ENCODE results near the gene QRFPR. TPM values are rescaled to one million over a fixed set of nuclear protein-coding genes. Genes with fewer than 3 reads are reported as not detected.

The QRFPR gene
- total RNA-seq, 1 donor from 2014 or later: not detected

DNA sequence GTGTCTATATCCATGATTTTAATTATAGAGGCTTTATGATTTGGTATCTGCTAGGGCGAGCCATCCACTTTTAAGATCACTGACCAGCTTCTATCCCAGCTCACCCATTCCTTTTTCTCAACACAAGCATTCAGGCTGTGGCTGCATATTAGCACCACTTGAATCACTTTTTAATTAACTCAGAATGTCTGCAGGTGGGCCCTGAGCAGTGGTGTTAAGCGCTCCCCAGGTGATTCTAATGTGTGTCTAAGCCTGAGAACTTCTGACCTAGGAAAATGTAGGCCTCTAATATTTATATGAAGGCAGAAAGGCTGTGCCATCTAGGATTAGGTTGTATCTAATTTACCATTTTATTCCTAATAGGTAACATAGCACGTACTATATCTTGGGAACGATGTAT, 19.8 kb upstream of the QRFPR start:
- DNase-seq (no peak), ATAC-seq (ENCODE audit: low read depth) (no peak)
- intact Hi-C loops (cut with micrococcal nuclease): no loop called here
- Mint-ChIP-seq H3K27ac (no peak overlapping the region), H3K4me3 (no peak overlapping the region), H3K27me3 (no peaks in the 10 kb centered on the region), H3K36me3 (ENCODE audit: low read depth) (no peaks in the 10 kb centered on the region), H3K9me3 (no peaks in the 10 kb centered on the region), H3K4me1 (no peaks in the 10 kb centered on the region)
- ChIA-PET POLR2A (no interaction called here), CTCF (no interaction called here)
- no peak for TF ChIP-seq CTCF (IDR thresholded peaks at IDR 0.05)

DNA sequence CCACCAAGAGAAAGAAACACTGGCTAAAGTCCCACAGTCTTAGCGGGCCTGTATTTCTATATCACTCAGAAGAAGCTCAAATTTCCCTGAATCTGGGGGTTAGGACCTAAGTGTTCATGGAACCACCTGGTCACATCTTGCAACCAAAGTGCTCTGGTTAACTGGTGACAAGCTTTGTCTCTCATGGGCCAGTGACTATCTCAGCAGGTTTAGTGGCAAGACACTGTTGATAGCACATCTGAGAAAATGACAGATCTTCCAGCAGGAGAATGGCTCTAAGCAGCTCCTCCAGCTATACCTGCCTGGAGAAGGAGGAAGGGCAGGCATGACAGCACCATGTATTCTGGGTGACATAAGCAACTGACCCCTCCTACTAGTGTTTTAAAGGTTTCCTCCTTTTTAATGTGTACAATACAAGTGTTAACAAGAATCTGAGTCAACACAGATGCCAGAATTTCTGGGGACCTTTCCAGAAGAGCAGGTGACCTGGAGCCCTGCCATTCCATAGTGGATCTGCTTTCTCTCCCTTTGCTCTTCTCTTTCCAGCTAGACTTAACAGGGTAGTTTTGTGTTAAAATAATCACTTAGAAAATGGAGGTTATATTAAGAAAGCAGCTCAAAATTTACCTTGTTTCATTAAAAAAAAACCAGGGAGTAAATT, 17.3 kb upstream of the QRFPR start:
- ChIA-PET CTCF (no interaction called here), POLR2A (no interaction called here)
- no peak for DNase-seq
- no peaks in the 10 kb centered on the region for H3K4me1 Mint-ChIP-seq
- intact Hi-C loops (cut with micrococcal nuclease): no loop called here
- H3K36me3 Mint-ChIP-seq (ENCODE audit: low read depth): no peaks in the 10 kb centered on the region
- H3K4me3 Mint-ChIP-seq: no peak overlapping the region
- H3K27ac Mint-ChIP-seq: no peak overlapping the region
- no peak for ATAC-seq (ENCODE audit: low read depth)
- no peak for TF ChIP-seq CTCF (IDR thresholded peaks at IDR 0.05)
- H3K27me3 Mint-ChIP-seq: no peaks in the 10 kb centered on the region
- H3K9me3 Mint-ChIP-seq: no peaks in the 10 kb centered on the region

GRCh38 chr4:121397434-121397833, 16.6 kb upstream of the QRFPR start:
- no peaks in the 10 kb centered on the region for H3K27me3 Mint-ChIP-seq
- no peak for TF ChIP-seq CTCF (IDR thresholded peaks at IDR 0.05)
- H3K4me1 Mint-ChIP-seq: no peaks in the 10 kb centered on the region
- no peak overlapping the region for H3K4me3 Mint-ChIP-seq
- no peak for DNase-seq
- ChIA-PET CTCF (no interaction called here), POLR2A (no interaction called here)
- H3K9me3 Mint-ChIP-seq: no peaks in the 10 kb centered on the region
- no peaks in the 10 kb centered on the region for H3K36me3 Mint-ChIP-seq (ENCODE audit: low read depth)
- ATAC-seq (ENCODE audit: low read depth): no peak
- H3K27ac Mint-ChIP-seq: no peak overlapping the region
- intact Hi-C loops (cut with micrococcal nuclease): no loop called here

DNA sequence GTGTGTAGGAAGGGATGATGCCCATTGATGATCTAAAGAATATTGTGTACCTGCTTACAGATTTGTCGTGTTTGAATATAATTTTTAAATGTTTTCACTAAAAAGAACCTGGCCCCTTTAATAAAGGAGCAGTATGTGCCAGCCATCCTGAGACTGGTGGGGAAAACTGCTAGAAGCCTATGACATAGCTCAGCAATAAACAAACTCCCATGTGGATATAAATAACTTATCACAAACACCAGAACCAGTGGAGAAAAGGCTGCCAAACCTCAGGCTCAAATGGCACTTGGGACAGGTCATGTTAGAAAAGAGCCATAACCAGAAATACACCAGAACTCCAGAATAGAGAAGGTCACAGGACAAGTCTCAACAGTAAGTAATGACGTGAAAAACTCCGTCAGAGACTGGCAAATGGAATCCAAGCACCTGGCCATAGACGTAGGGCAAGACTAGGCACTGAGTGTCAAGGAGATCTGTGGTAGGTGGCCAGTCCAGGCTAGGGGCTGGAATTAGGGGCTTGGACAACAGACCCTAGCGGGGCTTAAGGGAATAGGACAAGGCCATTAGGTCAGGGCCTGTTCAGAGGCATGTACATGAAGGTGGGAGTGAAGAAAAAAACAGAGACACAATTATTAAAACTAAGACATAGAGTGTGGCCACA, 11.7 kb upstream of the QRFPR start:
- intact Hi-C loops (cut with micrococcal nuclease): no loop called here
- Mint-ChIP-seq H3K4me1 (no peaks in the 10 kb centered on the region), H3K27me3 (no peaks in the 10 kb centered on the region), H3K27ac (no peak overlapping the region), H3K9me3 (peaks cover 2% of the 10 kb centered on the region), H3K36me3 (ENCODE audit: low read depth) (no peaks in the 10 kb centered on the region), H3K4me3 (no peak overlapping the region)
- CTCF ChIA-PET: no interaction called here
- POLR2A ChIA-PET: no interaction called here
- TF ChIP-seq CTCF (IDR thresholded peaks at IDR 0.05): no peak
- ATAC-seq (ENCODE audit: low read depth): no peak
- no peak for DNase-seq

GRCh38 chr4:121390335-121390734, 9.5 kb upstream of the QRFPR start:
- intact Hi-C loops (cut with micrococcal nuclease): no loop called here
- POLR2A ChIA-PET: no interaction called here
- H3K27me3 Mint-ChIP-seq: peaks cover 9% of the 10 kb centered on the region
- no peak for TF ChIP-seq CTCF (IDR thresholded peaks at IDR 0.05)
- H3K27ac Mint-ChIP-seq: no peak overlapping the region
- no peaks in the 10 kb centered on the region for H3K36me3 Mint-ChIP-seq (ENCODE audit: low read depth)
- H3K4me1 Mint-ChIP-seq: no peaks in the 10 kb centered on the region
- no peak overlapping the region for H3K4me3 Mint-ChIP-seq
- ATAC-seq (ENCODE audit: low read depth): no peak
- DNase-seq: no peak
- CTCF ChIA-PET: interaction anchor here (0.9 kb wide), 1 partner anchor 19 kb away, joined by 3 read pairs; no protein-coding TSS in a partner anchor
- peaks cover 2% of the 10 kb centered on the region for H3K9me3 Mint-ChIP-seq

All from activated B cell treated with CpG ODN at 0.5 μM for 24 hours (primary cell).